GM12891 (cell line): ENCODE measurements around the gene CCDC33.

Experiments used
- DNase-seq: peaks from one replicate; pipeline ENCODE4 v3.0.0; 2011; ENCODE audit warnings: low spot score; ENCODE audit not compliant: insufficient read length
- FAIRE-seq: peaks from 2 replicates; lab custom pipeline; 2011; peaks lifted over from hg19 to GRCh38; lab: Jason Lieb, UNC
- PAX5 ChIP-seq: IDR thresholded peaks from 2 replicates; pipeline ENCODE4 v1.6.1; 2011; ENCODE audit warnings: low read length, moderate library complexity, mild to moderate bottlenecking; ENCODE audit not compliant: insufficient read depth, severe bottlenecking
- POLR2A ChIP-seq: IDR thresholded peaks from 2 replicates; pipeline ENCODE4 v1.6.1; 2011; ENCODE audit warnings: low read depth, low read length, control low read depth
- POLR2AphosphoS5 ChIP-seq: IDR thresholded peaks from 2 replicates; pipeline ENCODE4 v1.6.1; 2011; ENCODE audit warnings: low read depth, low read length, control low read depth
- POU2F2 ChIP-seq: IDR thresholded peaks from 2 replicates; pipeline ENCODE4 v1.6.1; 2011; ENCODE audit warnings: low read depth, mild to moderate bottlenecking, control low read depth, low read length, moderate library complexity
- SPI1 ChIP-seq: IDR thresholded peaks from 2 replicates; pipeline ENCODE4 v1.6.1; 2011; ENCODE audit warnings: low read depth, low read length, control low read depth
- TAF1 ChIP-seq: IDR thresholded peaks from 2 replicates; pipeline ENCODE4 v1.6.1; 2011; ENCODE audit warnings: low read depth, low read length, control low read depth

Gene CCDC33

DNA sequence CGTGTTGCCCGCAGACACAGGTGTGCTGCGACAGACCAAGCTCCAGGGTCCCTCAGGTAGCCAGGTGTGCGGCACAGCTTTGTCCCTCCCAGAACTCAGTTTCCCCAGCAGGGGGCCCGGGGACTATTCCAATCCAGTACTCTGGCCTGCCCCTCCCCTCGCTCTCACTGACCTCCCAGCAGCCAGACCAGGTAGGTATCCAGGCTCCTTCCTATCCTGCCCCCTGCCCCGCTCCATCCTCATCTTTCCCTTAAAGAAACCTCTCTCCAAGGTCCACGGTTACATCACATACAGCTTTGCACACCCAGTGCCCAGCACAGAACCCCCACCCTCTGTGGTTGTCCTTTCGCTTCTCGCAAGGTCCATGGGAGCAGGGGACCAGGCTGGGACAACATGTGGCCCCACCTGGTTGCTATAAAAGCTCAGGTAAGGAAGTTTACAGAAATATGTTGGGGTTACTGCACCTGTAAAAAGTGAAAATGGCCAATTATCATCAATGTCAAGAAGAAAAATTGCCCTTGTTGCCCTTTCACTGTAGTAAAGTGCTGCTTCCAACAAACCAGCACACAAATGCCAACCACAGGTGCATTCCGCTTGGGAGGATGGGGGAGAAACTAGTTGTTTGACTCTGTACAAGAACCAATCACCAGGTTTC lies 138.6 kb downstream of the CCDC33 start:
- FAIRE-seq, result no peak
- no peak for DNase-seq
- TF ChIP-seq PAX5 (no peak), POU2F2 (no peak), SPI1 (no peak), POLR2AphosphoS5 (no peak), TAF1 (no peak), POLR2A (no peak)

- peak; percentile 63 for DNase-seq
- peak; percentile 85 for FAIRE-seq
- TF ChIP-seq POU2F2, result no peak
- TF ChIP-seq PAX5, result no peak
- no peak for TF ChIP-seq POLR2A
- TF ChIP-seq POLR2AphosphoS5, result no peak
- no peak for TF ChIP-seq TAF1
- no peak for TF ChIP-seq SPI1
Measured at GRCh38 chr15:74375303-74375693, 139.2 kb downstream of the CCDC33 start.

- TF ChIP-seq TAF1, result no peak
- TF ChIP-seq POLR2AphosphoS5, result no peak
- no peak for TF ChIP-seq PAX5
- no peak for FAIRE-seq
- no peak for DNase-seq
Measured at GRCh38 chr15:74376226-74376625, 140.1 kb downstream of the CCDC33 start.

- TF ChIP-seq TAF1 (no peak), POU2F2 (no peak), PAX5 (no peak), SPI1 (no peak), POLR2A (no peak), POLR2AphosphoS5 (no peak)
- DNase-seq (no peak), FAIRE-seq (no peak)
Measured at GRCh38 chr15:74376825-74377581, 140.9 kb downstream of the CCDC33 start.

DNA sequence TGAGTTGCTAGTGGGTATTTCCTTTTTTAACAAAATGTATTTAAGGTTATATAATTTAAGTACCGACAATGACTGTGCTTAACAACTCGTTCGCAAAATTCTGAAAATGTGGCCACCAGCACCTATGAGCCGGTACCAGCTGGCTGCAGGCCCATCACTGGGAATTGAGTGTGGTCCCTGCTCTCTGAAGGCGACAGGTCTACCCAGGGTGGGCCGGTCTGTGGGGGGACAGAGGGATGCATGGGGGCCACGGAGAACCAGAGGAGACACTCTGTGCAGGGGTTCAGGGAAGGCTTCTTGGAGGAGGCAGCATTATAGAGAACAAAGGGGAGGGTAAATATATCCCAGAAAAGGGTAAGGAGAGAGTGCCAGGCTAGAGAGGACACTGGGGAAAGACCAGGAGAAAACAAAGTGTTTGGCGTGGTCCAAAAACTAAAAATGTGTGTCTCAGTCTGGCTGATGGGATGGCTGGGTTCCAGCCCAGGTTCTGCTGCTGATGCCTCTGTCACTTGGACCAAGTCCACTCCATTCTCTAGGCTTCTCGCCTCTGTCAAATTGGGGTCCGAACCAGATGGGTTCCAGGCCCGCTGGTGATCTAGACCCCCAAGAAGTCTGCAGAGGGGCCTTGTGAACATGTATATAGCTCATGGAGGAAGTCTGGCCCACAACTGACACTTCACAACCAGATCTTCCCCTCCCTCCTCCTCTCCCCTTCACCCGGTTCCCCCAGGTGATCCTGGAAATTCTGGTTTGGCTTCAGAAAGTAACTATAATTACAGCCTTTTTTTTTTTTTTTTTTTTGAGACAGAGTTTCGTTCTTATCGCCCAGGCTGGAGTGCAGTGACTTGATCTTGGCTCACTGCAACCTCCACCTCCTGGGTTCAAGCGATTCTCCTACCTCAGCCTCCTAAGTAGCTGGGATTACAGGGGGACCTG lies 142.0 kb downstream of the CCDC33 start:
- DNase-seq (no peak), FAIRE-seq (no peak)
- TF ChIP-seq PAX5, result no peak

GRCh38 chr15:74378848-74379247 lies 142.7 kb downstream of the CCDC33 start:
- FAIRE-seq (peak; percentile 85), DNase-seq (no peak)
- TF ChIP-seq POU2F2, result no peak
- no peak for TF ChIP-seq POLR2A

- no peak for FAIRE-seq
- DNase-seq, result no peak
- TF ChIP-seq POU2F2, result no peak
- TF ChIP-seq TAF1, result no peak
- TF ChIP-seq PAX5, result no peak
- TF ChIP-seq SPI1, result no peak
- TF ChIP-seq POLR2AphosphoS5, result no peak
- TF ChIP-seq POLR2A, result no peak
Measured at GRCh38 chr15:74380361-74381189, 144.4 kb downstream of the CCDC33 start.

DNA sequence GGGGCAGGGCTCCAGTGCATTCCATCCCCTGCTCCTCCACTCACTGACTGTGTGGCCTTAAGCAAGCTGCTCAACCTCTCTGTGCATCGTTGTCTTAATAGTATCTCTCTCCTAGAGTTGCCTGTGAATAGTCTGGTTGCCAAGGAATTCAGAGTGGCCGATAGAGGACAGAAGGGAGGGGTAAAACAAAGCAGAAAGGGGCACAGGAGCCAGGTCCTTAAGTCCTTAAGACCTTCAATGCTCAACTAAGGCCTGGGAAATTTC lies 145.0 kb downstream of the CCDC33 start:
- no peak for FAIRE-seq
- TF ChIP-seq POU2F2, result no peak
- TF ChIP-seq POLR2A, result no peak
- TF ChIP-seq TAF1, result no peak
- no peak for TF ChIP-seq PAX5
- TF ChIP-seq SPI1, result no peak
- TF ChIP-seq POLR2AphosphoS5, result no peak
- no peak for DNase-seq

DNA sequence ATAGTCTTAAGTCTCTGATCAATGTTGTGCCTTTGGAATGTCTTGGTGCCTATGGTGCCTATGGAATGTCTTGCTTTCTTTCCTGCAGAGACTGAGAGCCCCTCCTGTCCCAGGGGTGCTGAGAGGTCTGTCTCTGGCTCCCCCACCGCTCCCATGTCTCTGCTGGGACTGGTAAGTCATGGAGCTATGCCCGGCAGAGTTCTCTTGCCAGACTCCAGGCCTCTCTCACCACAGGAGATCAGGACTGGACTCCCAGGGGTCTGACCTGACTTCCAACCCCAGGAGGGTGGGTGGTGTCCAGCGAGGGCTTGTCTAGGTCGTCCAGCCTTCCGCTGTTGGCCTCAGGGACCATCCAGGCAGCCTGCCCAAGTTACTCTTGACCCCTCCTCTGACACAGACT lies 145.4 kb downstream of the CCDC33 start:
- FAIRE-seq (no peak), DNase-seq (no peak)
- no peak for TF ChIP-seq POU2F2
- no peak for TF ChIP-seq POLR2AphosphoS5
- no peak for TF ChIP-seq TAF1
- TF ChIP-seq SPI1, result no peak
